CD4-positive, alpha-beta T cell (primary cell): ENCODE data around the gene DGCR6L. TPM values are rescaled to one million over a fixed set of nuclear protein-coding genes. Genes with fewer than 3 reads are reported as not detected.
A peak's percentile ranks its signal among the peaks of the same experiment; 100 is the strongest.
"Not testable (repeated sequence)": the region's sequence is repeated elsewhere in the genome, so short reads cannot be mapped to it uniquely, and the experiment has no call there.

Experiments
- ATAC-seq: fragments of 200-7000 bp; cut with Tn5 transposase; one replicate; pipeline ENCODE4 v1.10.0; 2022; ENCODE audit warnings: mild to moderate bottlenecking; ENCODE audit not compliant: poor library complexity
- CTCF ChIA-PET: fragments of 350-600 bp; sonication (Branson Sonifier 250); formaldehyde crosslinking; loops from one replicate; lab custom pipeline; 2021; ENCODE audit warnings: antibody characterized with exemption, inconsistent platforms; lab: Charles Lee
- POLR2A ChIA-PET: fragments of 350-600 bp; sonication (Branson Sonifier 250); formaldehyde crosslinking; loops from one replicate; lab custom pipeline; 2021; ENCODE audit warnings: antibody characterized with exemption, inconsistent platforms; lab: Charles Lee
- DNase-seq, 14 experiments: peaks; one replicate each; pipeline ENCODE4 v3.0.0-alpha.2; 2013 to 2020; ENCODE audit warnings: mixed read lengths in 2 of 14
- H3K27ac ChIP-seq, 2 donors: one replicate each; pipeline versions ENCODE4 v1.5.1 to v1.7.0; 2013; ENCODE audit warnings: low read length in 2 of 2, low read depth in 1 of 2, mild to moderate bottlenecking in 1 of 2
- H3K27me3 ChIP-seq, 2 experiments: 1 replicate in 1 of 2; 2 replicates in 1 of 2; pipeline versions ENCODE4 v1.6.1 to v1.7.0; 2013; ENCODE audit warnings: low read length in 2 of 2, control low read depth in 1 of 2, mild to moderate bottlenecking in 1 of 2, moderate library complexity in 1 of 2; ENCODE audit not compliant: insufficient read depth in 2 of 2, control insufficient read depth in 1 of 2
- H3K36me3 ChIP-seq: one replicate; pipeline ENCODE4 v1.6.1; 2013; ENCODE audit warnings: low read length, control low read depth; ENCODE audit not compliant: insufficient read depth
- H3K4me1 ChIP-seq: one replicate; pipeline ENCODE4 v1.6.1; 2013; ENCODE audit warnings: low read length, control low read depth; ENCODE audit not compliant: insufficient read depth
- H3K4me3 ChIP-seq: one replicate; pipeline ENCODE4 v1.5.1; 2013; ENCODE audit warnings: mild to moderate bottlenecking, low read length, moderate library complexity
- H3K9me3 ChIP-seq, 2 experiments: 1 replicate in 1 of 2; 2 replicates in 1 of 2; pipeline versions ENCODE4 v1.6.1 to v1.7.0; 2013; ENCODE audit warnings: low read length in 2 of 2, mild to moderate bottlenecking in 2 of 2, control low read depth in 1 of 2, moderate library complexity in 1 of 2; ENCODE audit not compliant: control insufficient read depth in 1 of 2, insufficient read depth in 1 of 2
- H3K27ac Mint-ChIP-seq: one replicate; pipeline ENCODE4 v1.8.0; 2020; ENCODE audit warnings: mixed read lengths
- H3K27me3 Mint-ChIP-seq: one replicate; pipeline ENCODE4 v1.8.0; 2021; ENCODE audit warnings: mixed read lengths
- H3K36me3 Mint-ChIP-seq: one replicate; pipeline ENCODE4 v1.8.0; 2021; ENCODE audit warnings: low read depth, mixed read lengths
- H3K4me1 Mint-ChIP-seq: one replicate; pipeline ENCODE4 v1.8.0; 2021; ENCODE audit warnings: low read depth, mixed read lengths
- H3K4me3 Mint-ChIP-seq: one replicate; pipeline ENCODE4 v1.8.0; 2020; ENCODE audit warnings: mild to moderate bottlenecking, mixed read lengths
- H3K9me3 Mint-ChIP-seq: one replicate; pipeline ENCODE4 v1.8.0; 2020; ENCODE audit warnings: mixed read lengths
- intact Hi-C, 2 experiments: fragments of 100-400 bp; cut with DNase I in 1 of 2; cut with micrococcal nuclease in 1 of 2; formaldehyde crosslinking; loops; one replicate each; pipeline versions ENCODE4 v1.15.1 to v1.9.0; 2023 to 2025; cut with DNase I, micrococcal nuclease
- total RNA-seq, 174 experiments: library from RNA in 2 of 174; stranded (reverse) in 2 of 174; gene quantifications; one replicate each; pipeline ENCODE4 v1.2.3 and lab custom pipeline; 2021 to 2026
- TF ChIP-seq, protein P1 (sequence below): fragments of 200-600 bp; IDR thresholded peaks from one replicate; pipeline ENCODE4 v1.8.0; 2022; ENCODE audit warnings: antibody characterized with exemption, mild to moderate bottlenecking

The DGCR6L gene
- total RNA-seq, 2 experiments from 2014 or later: 29.1 to 31.2 TPM

DNA sequence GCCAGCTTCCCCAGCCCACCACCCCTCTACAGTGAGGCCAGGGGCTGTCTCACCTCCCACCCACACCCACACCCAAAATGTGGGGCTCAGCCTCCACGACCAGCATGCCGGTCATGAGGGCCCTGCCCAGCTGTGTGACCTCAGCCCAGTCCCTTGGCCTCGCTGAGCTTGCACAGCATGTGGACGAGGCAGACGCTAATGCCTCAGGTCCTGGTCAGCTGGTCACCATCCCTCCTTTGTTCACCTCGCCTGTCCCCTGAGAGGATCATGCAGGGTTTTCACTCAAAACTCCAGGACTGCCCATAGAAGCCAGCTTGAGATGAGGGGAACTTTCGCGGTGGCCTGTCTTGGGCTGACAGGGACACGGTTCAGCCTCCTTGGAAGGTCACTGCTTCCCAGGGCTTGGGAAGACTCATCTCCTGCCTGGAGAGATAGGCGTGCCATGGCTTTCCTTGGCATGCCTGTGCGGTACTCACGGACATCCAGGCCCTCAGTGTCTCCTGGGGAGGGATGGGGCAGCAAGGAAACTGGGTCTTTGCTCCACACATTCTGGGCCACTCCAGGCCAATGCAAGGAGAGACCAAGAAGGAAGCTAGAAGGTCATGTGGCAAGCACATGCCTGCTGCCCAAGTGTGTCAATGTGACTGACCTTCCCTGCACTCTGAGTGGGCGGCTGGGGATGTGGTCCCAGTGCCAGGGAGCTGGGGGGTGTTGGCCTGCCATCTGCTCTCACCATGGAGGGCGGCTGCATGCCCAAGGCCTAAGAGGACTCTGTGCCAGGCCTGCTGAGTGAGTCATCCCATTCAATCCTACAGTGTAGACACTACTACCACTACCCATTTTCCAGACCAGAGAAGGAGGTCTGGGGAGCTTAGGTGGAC is 48.5 kb downstream of the DGCR6L start:
- peaks cover 16% of the 10 kb centered on the region for H3K4me1 ChIP-seq
- no peaks in the 10 kb centered on the region for H3K27me3 Mint-ChIP-seq
- H3K9me3 Mint-ChIP-seq: no peaks in the 10 kb centered on the region
- no peaks in the 10 kb centered on the region for H3K4me1 Mint-ChIP-seq
- no peak overlapping the region for H3K27ac ChIP-seq
- DNase-seq: no peak
- ChIA-PET CTCF (no interaction called here), POLR2A (no interaction called here)
- no peak overlapping the region for H3K27ac Mint-ChIP-seq
- intact Hi-C loops: no loop called here
- H3K36me3 ChIP-seq: no peaks in the 10 kb centered on the region
- no peak for ATAC-seq
- no peaks in the 10 kb centered on the region for H3K9me3 ChIP-seq
- no peak overlapping the region for H3K4me3 Mint-ChIP-seq
- H3K36me3 Mint-ChIP-seq: no peaks in the 10 kb centered on the region
- H3K27me3 ChIP-seq: no peaks in the 10 kb centered on the region
- TF ChIP-seq, protein P1, sequence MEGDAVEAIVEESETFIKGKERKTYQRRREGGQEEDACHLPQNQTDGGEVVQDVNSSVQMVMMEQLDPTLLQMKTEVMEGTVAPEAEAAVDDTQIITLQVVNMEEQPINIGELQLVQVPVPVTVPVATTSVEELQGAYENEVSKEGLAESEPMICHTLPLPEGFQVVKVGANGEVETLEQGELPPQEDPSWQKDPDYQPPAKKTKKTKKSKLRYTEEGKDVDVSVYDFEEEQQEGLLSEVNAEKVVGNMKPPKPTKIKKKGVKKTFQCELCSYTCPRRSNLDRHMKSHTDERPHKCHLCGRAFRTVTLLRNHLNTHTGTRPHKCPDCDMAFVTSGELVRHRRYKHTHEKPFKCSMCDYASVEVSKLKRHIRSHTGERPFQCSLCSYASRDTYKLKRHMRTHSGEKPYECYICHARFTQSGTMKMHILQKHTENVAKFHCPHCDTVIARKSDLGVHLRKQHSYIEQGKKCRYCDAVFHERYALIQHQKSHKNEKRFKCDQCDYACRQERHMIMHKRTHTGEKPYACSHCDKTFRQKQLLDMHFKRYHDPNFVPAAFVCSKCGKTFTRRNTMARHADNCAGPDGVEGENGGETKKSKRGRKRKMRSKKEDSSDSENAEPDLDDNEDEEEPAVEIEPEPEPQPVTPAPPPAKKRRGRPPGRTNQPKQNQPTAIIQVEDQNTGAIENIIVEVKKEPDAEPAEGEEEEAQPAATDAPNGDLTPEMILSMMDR: no peak
- no peak overlapping the region for H3K4me3 ChIP-seq

GRCh38 chr22:20270190-20271113 is 49.4 kb downstream of the DGCR6L start:
- intact Hi-C loops, H3K27me3 Mint-ChIP-seq, POLR2A ChIA-PET, H3K36me3 Mint-ChIP-seq, H3K4me3 Mint-ChIP-seq, H3K27ac Mint-ChIP-seq, H3K4me1 Mint-ChIP-seq, CTCF ChIA-PET, DNase-seq, H3K27ac ChIP-seq, H3K27me3 ChIP-seq, H3K9me3 ChIP-seq, ATAC-seq, H3K9me3 Mint-ChIP-seq, H3K36me3 ChIP-seq, H3K4me3 ChIP-seq: not testable (repeated sequence)
- peaks cover 16% of the 10 kb centered on the region for H3K4me1 ChIP-seq

DNA sequence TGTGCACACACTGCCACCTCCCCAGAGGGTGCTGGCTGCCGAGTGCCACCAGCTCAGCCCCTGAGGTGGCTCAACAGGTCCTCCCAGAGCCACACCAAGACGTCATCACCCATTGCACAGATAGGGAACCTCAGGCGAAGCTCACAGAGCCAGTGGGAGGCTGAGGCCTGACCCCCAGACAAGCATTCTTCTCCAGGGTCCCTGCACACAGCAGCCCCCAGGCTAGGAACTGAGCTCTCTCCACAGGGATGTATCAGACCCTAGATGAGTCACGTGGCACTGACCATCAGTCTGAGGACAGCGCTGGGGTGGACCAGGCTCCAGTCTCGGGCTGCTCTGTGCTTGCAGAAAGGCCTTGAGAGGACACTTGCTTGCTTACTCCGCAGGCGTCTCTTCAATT is 50.2 kb downstream of the DGCR6L start:
- CTCF ChIA-PET, H3K4me3 ChIP-seq, H3K27me3 Mint-ChIP-seq, H3K27me3 ChIP-seq, H3K27ac ChIP-seq, H3K4me1 Mint-ChIP-seq, ATAC-seq, H3K27ac Mint-ChIP-seq, POLR2A ChIA-PET, DNase-seq, H3K36me3 ChIP-seq, H3K9me3 ChIP-seq, H3K36me3 Mint-ChIP-seq, H3K4me3 Mint-ChIP-seq, H3K9me3 Mint-ChIP-seq: not testable (repeated sequence)
- H3K4me1 ChIP-seq: peaks cover 16% of the 10 kb centered on the region
- intact Hi-C loops: loop anchor here in 1 of 2 experiments (5.0 kb wide), 1 partner anchor 62 kb away; no protein-coding TSS in a partner anchor

DNA sequence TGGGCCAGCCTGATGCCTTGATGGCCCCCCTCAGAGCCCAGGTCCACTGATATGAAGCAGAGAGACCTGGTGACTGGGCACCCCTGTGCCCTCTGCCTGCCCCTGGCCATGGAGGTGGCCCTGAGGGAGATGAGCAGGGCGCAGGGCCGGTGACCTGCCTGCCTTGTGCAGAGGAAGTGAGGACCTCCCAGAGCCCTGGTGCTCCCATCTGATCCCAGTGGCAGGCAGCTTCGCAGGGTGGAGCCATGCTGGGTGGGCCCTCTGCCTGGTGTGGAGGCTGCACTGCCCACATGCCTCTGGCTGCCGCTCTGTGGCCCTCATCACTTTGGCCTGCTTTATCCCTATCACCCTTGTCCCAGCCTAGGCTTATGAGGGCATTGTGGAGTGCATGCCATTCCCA is 50.7 kb downstream of the DGCR6L start:
- H3K27me3 Mint-ChIP-seq, H3K4me1 Mint-ChIP-seq, H3K36me3 ChIP-seq, ATAC-seq, H3K9me3 Mint-ChIP-seq, CTCF ChIA-PET, DNase-seq, POLR2A ChIA-PET, H3K4me3 ChIP-seq, H3K27me3 ChIP-seq, H3K27ac ChIP-seq, H3K27ac Mint-ChIP-seq, H3K9me3 ChIP-seq, H3K36me3 Mint-ChIP-seq: not testable (repeated sequence)
- H3K4me1 ChIP-seq: peaks cover 16% of the 10 kb centered on the region
- intact Hi-C loops: loop anchor here in 1 of 2 experiments (5.0 kb wide), 1 partner anchor 62 kb away; no protein-coding TSS in a partner anchor
- peak overlapping the region; percentile 82 for H3K4me3 Mint-ChIP-seq
